ENCODE measurements around the gene PTPN23.

Gene PTPN23

GRCh38 chr3:47414666-47415587 lies 34.1 kb downstream of the PTPN23 start:
- no peak overlapping the region for H3K27ac ChIP-seq
- no peak for TF ChIP-seq EZH2 (IDR thresholded peaks at IDR 0.05)
- TF ChIP-seq FOXP2 (optimal IDR thresholded peaks at IDR 0.05; ENCODE audit: control extremely low read depth, extremely low read length, insufficient read depth), result no peak
- TF ChIP-seq POLR2AphosphoS5 (IDR thresholded peaks at IDR 0.05; ENCODE audit: borderline replicate concordance, low read depth, low read length), result no peak
- no peak overlapping the region for H3K9ac ChIP-seq (ENCODE audit: insufficient read length)
- no peak overlapping the region for H3K4me3 ChIP-seq
- H3K9me3 ChIP-seq (ENCODE audit: low read depth, low read length), result no peaks in the 10 kb centered on the region
- DNase-seq (ENCODE audit: low read depth, low spot score), result no peak
- H3K36me3 ChIP-seq (ENCODE audit: insufficient read depth, low read length), result no peaks in the 10 kb centered on the region; the same call in 1 of the 2 replicates

- Histone ChIP-seq H3K36me3 (ENCODE audit: insufficient read depth, low read length) (no peaks in the 10 kb centered on the region; the same call in 1 of the 2 replicates), H3K9ac (ENCODE audit: insufficient read length) (no peak overlapping the region), H3K9me3 (ENCODE audit: low read depth, low read length) (no peaks in the 10 kb centered on the region), H3K27ac (no peak overlapping the region), H3K4me3 (no peak overlapping the region)
- DNase-seq (ENCODE audit: low read depth, low spot score), result no peak
- no peak for TF ChIP-seq FOXP2 (optimal IDR thresholded peaks at IDR 0.05; ENCODE audit: control extremely low read depth, extremely low read length, insufficient read depth)
- no peak for TF ChIP-seq POLR2AphosphoS5 (IDR thresholded peaks at IDR 0.05; ENCODE audit: borderline replicate concordance, low read depth, low read length)
- TF ChIP-seq EZH2 (IDR thresholded peaks at IDR 0.05), result no peak
Measured at GRCh38 chr3:47416041-47416440, 35.2 kb downstream of the PTPN23 start.

- no peak for DNase-seq (ENCODE audit: low read depth, low spot score)
- H3K4me3 ChIP-seq, result no peak overlapping the region
- no peaks in the 10 kb centered on the region for H3K9me3 ChIP-seq (ENCODE audit: low read depth, low read length)
- no peak overlapping the region for H3K27ac ChIP-seq
- no peaks in the 10 kb centered on the region; the same call in 1 of the 2 replicates for H3K36me3 ChIP-seq (ENCODE audit: insufficient read depth, low read length)
- TF ChIP-seq EZH2 (IDR thresholded peaks at IDR 0.05), result no peak
- no peak for TF ChIP-seq POLR2AphosphoS5 (IDR thresholded peaks at IDR 0.05; ENCODE audit: borderline replicate concordance, low read depth, low read length)
- no peak for TF ChIP-seq FOXP2 (optimal IDR thresholded peaks at IDR 0.05; ENCODE audit: control extremely low read depth, extremely low read length, insufficient read depth)
- no peak overlapping the region for H3K9ac ChIP-seq (ENCODE audit: insufficient read length)
Measured at GRCh38 chr3:47418167-47419082, 37.6 kb downstream of the PTPN23 start.

GRCh38 chr3:47419083-47420043 lies 38.5 kb downstream of the PTPN23 start:
- no peaks in the 10 kb centered on the region; the same call in 1 of the 2 replicates for H3K36me3 ChIP-seq (ENCODE audit: insufficient read depth, low read length)

GRCh38 chr3:47420044-47420430 lies 39.2 kb downstream of the PTPN23 start:
- no peak overlapping the region for H3K27ac ChIP-seq
- H3K9me3 ChIP-seq (ENCODE audit: low read depth, low read length), result no peaks in the 10 kb centered on the region
- DNase-seq (ENCODE audit: low read depth, low spot score), result no peak
- no peak for TF ChIP-seq FOXP2 (optimal IDR thresholded peaks at IDR 0.05; ENCODE audit: control extremely low read depth, extremely low read length, insufficient read depth)
- no peak for TF ChIP-seq EZH2 (IDR thresholded peaks at IDR 0.05)
- TF ChIP-seq POLR2AphosphoS5 (IDR thresholded peaks at IDR 0.05; ENCODE audit: borderline replicate concordance, low read depth, low read length), result no peak
- no peak overlapping the region for H3K9ac ChIP-seq (ENCODE audit: insufficient read length)
- H3K4me3 ChIP-seq, result no peak overlapping the region
- H3K36me3 ChIP-seq (ENCODE audit: insufficient read depth, low read length), result no peaks in the 10 kb centered on the region

More at GRCh38 chr3:47419083-47420043, 38.5 kb downstream of the PTPN23 start:
- Histone ChIP-seq H3K9me3 (ENCODE audit: low read depth, low read length) (no peaks in the 10 kb centered on the region), H3K4me3 (no peak overlapping the region), H3K27ac (no peak overlapping the region), H3K9ac (ENCODE audit: insufficient read length) (no peak overlapping the region)
- TF ChIP-seq FOXP2 (optimal IDR thresholded peaks at IDR 0.05; ENCODE audit: control extremely low read depth, extremely low read length, insufficient read depth) (no peak), POLR2AphosphoS5 (IDR thresholded peaks at IDR 0.05; ENCODE audit: borderline replicate concordance, low read depth, low read length) (no peak), EZH2 (IDR thresholded peaks at IDR 0.05) (no peak)
- no peak for DNase-seq (ENCODE audit: low read depth, low spot score)

- Histone ChIP-seq H3K27ac (peak overlapping the region; percentile 70), H3K9ac (ENCODE audit: insufficient read length) (no peak overlapping the region), H3K9me3 (ENCODE audit: low read depth, low read length) (no peaks in the 10 kb centered on the region), H3K4me3 (no peak overlapping the region), H3K36me3 (ENCODE audit: insufficient read depth, low read length) (no peaks in the 10 kb centered on the region)
- DNase-seq (ENCODE audit: low read depth, low spot score), result peak; percentile 34
- no peak for TF ChIP-seq FOXP2 (optimal IDR thresholded peaks at IDR 0.05; ENCODE audit: control extremely low read depth, extremely low read length, insufficient read depth)
- no peak for TF ChIP-seq POLR2AphosphoS5 (IDR thresholded peaks at IDR 0.05; ENCODE audit: borderline replicate concordance, low read depth, low read length)
- no peak for TF ChIP-seq EZH2 (IDR thresholded peaks at IDR 0.05)
Measured at GRCh38 chr3:47420511-47421484, 40.0 kb downstream of the PTPN23 start.

Measured in SK-N-MC (cell line).